WERI-Rb-1 (cell line): ENCODE results near the gene RNF125.

Experiments
- DNase-seq: peaks from one replicate; pipeline ENCODE4 v3.0.0-alpha.2; 2020
- H3K27ac ChIP-seq: fragments of 250-450 bp; sonication (Bioruptor Pico); 2 replicates; pipeline ENCODE4 v1.5.1; 2020; ENCODE audit warnings: mild to moderate bottlenecking, moderate library complexity
- H3K27me3 ChIP-seq: fragments of 250-450 bp; sonication (Bioruptor Pico); 2 replicates; pipeline ENCODE4 v1.5.1; 2021; ENCODE audit warnings: mild to moderate bottlenecking, low read depth, moderate library complexity; ENCODE audit not compliant: insufficient read depth, severe bottlenecking
- H3K36me3 ChIP-seq: fragments of 250-450 bp; sonication (Bioruptor Pico); 2 replicates; pipeline ENCODE4 v1.5.1; 2020; ENCODE audit warnings: mild to moderate bottlenecking, moderate library complexity
- H3K4me3 ChIP-seq: 2 replicates; pipeline ENCODE4 v1.5.1; 2011; ENCODE audit warnings: low read depth, mild to moderate bottlenecking, control low read depth, low read length
- H3K9me3 ChIP-seq: fragments of 250-450 bp; sonication (Bioruptor Pico); 2 replicates; pipeline ENCODE4 v1.5.1; 2021; ENCODE audit warnings: mild to moderate bottlenecking, moderate library complexity; ENCODE audit not compliant: severe bottlenecking
- TF ChIP-seq, protein P1 (sequence below): IDR thresholded peaks from 2 replicates; pipeline ENCODE4 v1.5.1; 2011; ENCODE audit warnings: low read depth, mild to moderate bottlenecking, control low read depth, inconsistent platforms, low read length

Gene RNF125

DNA sequence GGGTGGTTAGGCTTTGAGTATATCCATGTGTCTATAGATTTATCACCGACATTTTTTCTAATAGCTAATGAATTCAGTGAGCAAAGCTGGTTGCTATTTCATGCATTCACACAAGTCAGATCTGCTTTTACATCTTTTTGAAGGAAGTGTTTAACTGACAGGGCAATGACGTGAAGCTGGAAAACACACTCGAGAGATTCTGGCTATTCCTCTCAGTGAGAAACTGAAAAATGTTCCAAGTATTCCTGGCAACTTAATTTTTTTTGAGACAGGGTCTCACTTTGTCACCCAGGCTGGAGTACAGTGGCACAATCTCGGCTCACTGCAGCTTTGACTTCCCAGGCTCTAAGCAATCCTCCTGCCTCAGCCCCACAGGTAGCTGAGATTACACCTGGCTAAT, 94.2 kb downstream of the RNF125 start:
- TF ChIP-seq, protein P1, sequence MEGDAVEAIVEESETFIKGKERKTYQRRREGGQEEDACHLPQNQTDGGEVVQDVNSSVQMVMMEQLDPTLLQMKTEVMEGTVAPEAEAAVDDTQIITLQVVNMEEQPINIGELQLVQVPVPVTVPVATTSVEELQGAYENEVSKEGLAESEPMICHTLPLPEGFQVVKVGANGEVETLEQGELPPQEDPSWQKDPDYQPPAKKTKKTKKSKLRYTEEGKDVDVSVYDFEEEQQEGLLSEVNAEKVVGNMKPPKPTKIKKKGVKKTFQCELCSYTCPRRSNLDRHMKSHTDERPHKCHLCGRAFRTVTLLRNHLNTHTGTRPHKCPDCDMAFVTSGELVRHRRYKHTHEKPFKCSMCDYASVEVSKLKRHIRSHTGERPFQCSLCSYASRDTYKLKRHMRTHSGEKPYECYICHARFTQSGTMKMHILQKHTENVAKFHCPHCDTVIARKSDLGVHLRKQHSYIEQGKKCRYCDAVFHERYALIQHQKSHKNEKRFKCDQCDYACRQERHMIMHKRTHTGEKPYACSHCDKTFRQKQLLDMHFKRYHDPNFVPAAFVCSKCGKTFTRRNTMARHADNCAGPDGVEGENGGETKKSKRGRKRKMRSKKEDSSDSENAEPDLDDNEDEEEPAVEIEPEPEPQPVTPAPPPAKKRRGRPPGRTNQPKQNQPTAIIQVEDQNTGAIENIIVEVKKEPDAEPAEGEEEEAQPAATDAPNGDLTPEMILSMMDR = no peak
- no peaks in the 10 kb centered on the region for H3K9me3 ChIP-seq
- no peak for DNase-seq
- no peak overlapping the region for H3K4me3 ChIP-seq
- no peaks in the 10 kb centered on the region for H3K27me3 ChIP-seq
- H3K27ac ChIP-seq = no peak overlapping the region
- H3K36me3 ChIP-seq = peaks cover 73% of the 10 kb centered on the region

DNA sequence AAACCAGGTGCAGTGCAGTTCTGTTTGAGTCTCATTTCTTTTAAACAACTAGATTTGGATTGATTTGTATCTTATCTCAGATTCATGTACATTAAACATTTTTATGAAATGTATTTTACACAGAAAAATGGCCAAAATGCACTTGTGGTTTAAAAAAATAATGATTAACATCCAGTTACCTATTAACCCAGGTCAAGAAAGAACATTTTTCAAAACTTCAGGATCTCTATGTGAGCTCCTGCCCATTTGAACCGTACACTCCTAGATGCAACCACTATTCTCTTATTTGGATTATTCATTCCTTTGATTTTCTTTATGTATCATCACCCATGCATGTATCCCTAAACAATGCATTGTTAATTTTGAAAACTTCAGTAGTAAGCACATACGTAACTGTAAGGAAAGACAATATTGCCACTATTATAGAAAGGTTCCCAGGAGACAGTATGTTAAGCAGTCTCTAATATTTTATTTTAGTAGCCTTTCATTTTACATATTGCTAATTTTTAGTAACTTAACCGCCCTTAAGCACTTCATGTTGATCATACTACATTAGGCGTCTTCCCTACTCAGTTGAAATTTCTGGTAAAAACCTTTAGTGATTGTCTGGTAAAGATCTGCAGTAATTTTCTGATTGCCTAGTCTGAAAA, 95.8 kb downstream of the RNF125 start:
- no peak for DNase-seq
- no peak overlapping the region for H3K27ac ChIP-seq
- no peaks in the 10 kb centered on the region for H3K9me3 ChIP-seq
- no peaks in the 10 kb centered on the region for H3K27me3 ChIP-seq
- no peak overlapping the region for H3K4me3 ChIP-seq
- H3K36me3 ChIP-seq = peaks cover 86% of the 10 kb centered on the region
- TF ChIP-seq, protein P1 = no peak

DNA sequence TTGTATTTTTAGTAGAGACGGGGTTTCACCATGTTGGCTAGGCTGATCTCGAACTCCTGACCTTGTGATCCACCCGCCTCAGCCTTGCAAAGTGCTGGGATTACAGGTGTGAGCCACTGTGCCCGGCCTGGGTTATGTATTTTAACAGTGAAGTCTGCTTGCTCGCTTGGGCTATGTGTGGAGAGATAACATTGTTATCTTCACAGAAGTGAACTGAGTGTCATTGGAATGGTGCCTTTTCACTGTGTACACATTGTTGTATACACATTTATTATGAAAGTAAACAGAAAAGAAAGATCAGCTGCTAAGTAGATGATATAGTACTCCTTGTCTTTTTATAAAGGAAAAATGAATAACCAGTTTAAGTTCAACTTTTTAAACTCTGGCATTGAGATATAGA, 103.4 kb downstream of the RNF125 start:
- TF ChIP-seq, protein P1 = no peak
- Histone ChIP-seq H3K9me3 (no peaks in the 10 kb centered on the region), H3K4me3 (no peak overlapping the region), H3K27me3 (no peaks in the 10 kb centered on the region), H3K27ac (no peak overlapping the region), H3K36me3 (peaks cover 84% of the 10 kb centered on the region)
- no peak for DNase-seq
